Stimulated activated CD8-positive, alpha-beta memory T cell treated with anti-CD3 and anti-CD28 coated beads, Interleukin-4, amount 100 ng/mL, for 24 hours (primary cell): ENCODE data around the gene ITM2C.

Source experiments
- DNase-seq: peaks from one replicate; pipeline ENCODE4 v3.0.0-alpha.2; 2020; ENCODE audit warnings: low read depth

Gene ITM2C

DNA sequence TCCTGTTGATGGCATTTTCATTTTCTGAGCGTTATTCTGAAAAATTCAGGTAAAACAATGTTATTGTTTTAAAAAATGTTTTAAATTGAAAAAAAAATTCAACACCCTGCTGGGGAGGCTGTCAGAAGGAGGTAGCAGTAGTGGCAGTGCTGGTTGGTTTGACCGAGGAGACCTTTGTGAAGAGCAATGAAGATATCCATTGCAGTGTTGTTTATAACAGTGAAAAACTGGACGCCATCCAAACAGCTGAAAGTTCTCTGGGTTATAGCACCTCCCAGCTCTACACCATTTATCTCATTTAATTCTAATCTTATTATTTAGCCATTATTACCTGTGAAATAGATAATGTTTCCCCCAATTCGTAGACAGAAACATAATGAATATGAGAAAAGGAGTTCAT, 12.6 kb upstream of the ITM2C start:
- no peak for DNase-seq

DNA sequence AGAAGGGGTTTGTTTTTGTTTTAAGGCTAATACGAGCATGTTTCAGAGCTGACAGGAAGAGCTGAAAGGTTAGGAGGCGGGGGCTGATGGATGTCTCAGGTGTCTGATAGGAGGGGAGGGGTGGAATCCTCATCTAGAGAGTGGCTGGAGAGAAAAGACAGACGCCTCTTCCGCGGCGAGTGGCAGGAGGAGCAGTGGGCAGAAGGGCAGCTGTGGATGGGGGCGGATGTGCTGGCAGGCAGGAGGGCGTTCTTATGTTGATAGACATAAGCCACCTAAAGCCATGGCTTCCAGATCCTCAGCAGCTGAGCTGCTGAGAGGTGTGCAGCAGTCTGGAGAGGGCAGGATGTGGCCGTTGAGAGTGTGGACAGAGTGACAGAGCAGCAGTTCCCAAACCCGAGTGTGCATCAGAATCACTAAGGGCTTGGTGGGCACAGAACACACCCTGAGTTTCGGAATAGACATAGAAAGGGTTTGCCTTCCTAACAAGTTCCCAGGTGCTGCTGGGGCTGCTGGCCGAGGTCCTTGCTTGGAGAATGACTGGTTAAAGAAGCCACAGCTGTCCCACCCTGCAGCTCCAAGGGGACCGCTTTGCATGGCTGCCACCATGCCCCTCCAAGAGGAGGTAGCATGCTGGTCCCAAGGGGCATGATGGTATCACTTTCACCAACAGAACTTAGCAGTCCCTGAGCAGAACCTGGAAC, 3.0 kb upstream of the ITM2C start:
- no peak for DNase-seq

DNA sequence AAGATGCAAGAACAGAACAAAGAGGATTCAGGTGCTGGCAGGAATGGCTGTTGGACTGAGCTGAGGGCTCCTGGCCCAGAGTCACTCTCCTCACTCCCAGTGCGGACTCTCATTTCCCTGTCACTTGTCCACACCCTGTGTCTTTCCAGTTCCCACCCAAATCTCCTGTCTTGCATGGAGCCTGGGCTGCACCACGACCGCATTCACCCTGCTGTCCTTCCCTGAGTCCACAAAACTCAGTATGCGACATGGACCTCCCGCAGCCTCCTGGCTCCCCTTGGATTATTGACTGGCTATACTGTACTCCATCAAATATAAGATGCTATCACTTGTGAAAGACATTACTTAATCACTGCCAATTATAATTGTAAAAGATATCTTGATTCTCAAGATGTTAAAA, 2.5 kb upstream of the ITM2C start:
- DNase-seq: no peak

DNA sequence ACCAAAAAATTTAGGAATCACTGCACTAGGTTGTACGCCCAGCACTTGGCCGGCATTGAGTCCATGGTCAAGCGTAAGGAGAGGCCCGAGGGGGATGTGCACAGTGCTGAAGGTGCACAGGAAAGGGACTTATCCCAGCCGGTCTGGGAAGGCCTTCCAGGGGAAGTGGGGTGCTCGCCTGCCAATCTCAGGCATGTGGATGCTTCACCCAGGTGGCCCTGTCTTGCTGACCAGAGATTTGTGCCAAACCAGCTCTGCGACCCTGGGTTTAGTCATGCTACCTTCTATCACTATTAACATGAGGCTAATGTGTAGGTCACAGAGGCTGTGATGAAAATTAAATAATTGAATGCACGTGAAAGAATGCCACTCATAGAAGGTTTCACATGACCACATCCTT, 1.7 kb upstream of the ITM2C start:
- DNase-seq: no peak

DNA sequence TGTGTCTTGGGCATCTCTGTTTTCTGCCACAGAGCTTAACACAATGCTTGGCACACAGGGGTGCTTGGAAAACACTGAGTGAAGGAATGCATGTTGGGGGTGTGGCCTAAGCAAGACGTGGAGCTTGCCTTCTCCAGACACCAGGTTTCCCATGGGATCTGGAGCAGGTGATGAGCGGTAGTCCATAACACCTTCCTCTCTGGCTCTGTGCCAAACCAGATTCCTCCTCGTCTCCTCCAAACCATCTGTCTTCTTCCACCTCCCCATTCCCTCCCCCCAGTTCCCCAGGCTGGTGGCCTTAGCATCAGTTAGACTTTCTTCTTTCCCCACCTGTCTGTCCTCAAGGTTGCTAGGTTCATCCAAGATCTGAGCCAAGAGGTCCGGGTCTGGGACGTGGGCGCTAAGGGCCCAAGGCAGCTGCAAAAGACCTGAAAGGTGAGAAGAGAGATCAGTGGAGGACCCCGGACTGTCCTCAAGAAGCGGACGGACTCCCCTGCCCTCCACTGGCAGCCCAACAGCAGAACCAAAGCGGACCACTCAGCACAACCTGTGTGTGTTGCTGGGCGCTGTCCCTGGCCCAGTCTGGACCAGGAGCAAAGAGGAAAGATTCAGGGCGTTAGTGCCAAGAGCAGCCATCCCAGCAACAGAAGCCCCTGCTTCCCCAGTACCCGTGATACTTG, 1.2 kb upstream of the ITM2C start:
- no peak for DNase-seq

DNA sequence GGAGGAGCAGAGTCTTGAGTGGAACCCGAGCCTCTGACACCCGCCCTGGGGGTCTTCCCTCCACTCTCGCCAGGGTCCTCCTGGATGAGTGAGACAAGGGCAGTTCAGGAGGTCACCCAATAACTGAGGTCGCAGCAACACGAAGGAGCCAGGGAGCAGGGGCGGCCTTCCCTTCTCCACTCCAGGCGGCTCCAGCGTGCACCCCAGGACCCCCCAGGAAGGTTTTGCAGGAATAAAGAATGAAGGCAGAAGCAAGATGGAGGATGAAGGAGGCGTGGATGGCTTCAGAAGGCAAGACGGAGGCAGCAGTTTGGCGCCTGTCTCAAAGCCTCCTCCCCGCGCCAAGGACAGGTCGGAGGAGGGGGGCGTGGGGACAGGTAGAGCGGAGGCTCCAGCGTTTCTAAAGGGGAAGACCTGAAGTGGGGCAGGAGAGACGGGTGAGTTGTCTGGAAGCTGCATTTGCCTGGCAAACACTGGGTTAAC, 579 bp upstream of the ITM2C start:
- no peak for DNase-seq

DNA sequence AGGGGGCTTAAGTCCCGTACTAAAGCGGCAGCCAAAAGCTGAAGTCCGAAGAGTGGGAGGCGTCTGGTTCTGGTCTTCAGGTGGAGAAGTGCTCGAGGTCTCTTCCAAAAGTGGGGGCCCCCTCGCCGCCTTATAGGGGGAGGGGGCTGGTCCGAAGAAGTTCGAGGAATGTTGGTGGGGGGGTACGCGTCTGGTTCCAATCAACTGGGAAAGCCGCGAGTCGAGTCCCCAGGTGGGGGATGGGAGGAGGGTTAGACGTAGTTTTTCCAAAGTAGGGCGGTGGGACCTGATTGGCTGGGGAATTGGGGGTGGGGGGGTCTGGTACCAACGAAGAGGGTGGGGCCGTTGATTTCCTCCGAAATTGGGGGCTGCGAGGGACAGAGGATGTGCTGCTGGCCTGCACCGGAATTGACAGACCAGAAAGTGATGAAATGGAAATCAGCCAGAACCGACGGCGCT, 594 bp downstream of the ITM2C start:
- DNase-seq: no peak

DNA sequence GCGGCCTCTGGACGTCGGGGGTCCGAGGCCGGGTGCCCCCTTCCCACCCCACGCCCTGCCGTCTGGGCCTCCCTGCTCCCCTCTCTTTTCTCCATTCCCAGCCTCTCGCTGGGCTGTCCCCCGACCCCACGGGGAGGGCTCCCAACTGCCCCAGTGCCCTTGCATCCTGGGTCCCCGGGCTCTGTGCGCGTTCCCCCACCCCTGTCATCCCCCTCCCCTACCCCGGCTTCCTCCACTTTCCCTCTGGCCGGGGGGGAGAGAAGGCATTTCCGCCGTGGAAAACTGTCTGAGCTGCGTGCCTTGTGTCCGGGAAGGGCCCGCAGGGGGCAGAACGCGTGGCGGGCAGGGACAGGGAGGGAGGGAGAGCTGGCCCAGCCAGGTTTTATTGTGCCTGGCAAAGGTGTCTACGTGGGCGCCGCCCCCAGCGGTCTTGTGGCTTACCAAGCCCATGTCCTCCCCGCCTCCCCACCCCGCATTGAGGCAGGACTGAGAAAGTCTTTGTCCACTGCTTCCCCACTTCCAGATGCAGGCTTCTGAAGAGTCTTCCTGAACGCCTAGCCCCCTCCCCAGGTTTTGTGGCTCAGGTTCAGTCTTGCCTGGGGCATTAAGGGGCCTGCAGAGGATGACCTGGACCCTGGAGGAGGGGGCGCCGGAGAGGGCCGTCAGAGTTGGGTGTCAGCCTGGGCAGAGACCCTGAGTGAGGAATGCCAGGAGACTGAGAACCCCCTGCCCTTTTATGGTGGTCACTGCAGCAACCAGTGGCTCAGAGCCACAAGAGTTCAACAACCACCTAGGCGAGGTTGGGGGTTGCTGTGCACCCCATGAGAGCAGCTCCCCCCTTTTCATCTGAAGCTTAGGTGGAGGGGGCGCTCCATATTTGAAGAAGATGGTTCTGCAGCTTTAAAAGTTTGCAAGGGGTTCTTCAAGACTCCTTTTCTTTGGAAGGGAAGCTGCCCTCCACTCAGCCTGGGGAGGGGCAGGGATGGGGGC, 1.3 kb downstream of the ITM2C start:
- no peak for DNase-seq

DNA sequence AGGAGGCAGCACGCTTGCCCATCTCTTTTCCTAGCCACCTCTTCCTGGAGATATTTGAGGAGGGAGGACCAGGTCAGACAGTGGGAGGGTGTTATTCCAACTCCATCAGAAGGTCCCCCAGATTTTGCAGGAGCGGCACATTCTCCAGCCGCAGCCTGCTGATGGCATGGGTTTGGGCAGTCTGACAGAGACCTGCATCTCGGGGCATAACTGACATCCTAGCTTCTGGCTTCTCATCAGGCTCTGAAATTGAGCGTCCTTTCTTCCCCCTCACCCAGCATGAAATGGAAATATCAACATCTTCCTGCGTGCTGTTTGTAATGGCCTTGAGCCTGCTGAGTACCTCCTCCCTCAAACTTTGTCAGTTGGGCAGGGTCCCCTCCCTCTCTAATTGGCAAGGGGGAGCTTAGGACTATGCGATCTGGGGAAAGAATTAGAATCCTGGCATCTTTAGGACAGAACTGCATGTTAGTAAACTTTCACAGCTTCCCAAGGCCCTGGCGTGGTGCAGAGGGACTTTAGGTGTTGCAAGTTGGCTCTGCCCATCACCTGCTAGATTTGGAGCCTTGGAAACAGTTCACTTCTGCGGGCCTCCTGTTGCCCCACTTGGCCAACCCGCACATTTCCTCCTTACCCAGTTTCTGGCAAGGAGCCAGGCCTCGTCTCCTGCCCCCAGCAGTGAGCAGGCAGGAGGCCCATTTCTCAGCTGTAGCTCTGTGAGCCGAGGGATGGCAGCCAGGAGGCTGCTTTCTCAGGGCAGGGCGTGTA, 2.2 kb downstream of the ITM2C start:
- peak; percentile 42 for DNase-seq

DNA sequence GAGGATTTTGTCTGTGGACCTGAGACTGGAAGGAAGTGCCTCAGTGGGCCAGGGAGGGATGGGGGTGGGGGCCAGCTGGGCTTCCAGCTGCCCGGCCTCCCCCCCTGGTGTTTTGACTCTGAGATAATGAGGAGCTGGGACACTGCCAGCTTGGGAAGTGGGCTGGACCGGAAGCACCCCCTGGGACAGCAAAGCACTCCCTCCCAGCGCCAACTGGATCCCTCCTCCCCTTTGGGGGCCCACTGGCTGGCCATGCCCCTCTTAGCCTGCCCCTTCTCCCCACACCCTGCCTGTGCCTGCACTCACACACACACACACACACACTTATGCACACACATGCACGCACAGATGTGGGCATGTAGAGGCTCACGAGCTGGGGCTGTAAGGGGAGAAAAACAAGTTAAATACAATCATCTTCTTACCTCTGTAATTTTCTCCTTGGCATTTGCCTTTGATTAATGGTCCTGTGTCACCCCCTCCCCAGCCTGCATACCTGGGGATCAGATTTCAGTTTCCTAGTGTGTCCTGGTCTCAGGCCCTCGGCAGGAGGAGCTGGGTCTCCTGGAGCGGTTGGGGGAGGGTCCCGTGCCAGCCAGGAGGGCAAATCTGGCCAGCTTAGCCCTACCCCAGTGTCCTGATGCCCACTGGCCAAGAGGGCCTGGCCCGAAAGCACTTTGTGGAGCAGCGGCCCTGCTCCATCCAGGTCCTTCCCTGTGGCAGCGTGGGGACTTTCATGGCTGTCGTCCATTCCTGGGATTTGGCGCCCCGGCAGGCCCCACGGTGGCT, 3.6 kb downstream of the ITM2C start:
- DNase-seq: no peak

DNA sequence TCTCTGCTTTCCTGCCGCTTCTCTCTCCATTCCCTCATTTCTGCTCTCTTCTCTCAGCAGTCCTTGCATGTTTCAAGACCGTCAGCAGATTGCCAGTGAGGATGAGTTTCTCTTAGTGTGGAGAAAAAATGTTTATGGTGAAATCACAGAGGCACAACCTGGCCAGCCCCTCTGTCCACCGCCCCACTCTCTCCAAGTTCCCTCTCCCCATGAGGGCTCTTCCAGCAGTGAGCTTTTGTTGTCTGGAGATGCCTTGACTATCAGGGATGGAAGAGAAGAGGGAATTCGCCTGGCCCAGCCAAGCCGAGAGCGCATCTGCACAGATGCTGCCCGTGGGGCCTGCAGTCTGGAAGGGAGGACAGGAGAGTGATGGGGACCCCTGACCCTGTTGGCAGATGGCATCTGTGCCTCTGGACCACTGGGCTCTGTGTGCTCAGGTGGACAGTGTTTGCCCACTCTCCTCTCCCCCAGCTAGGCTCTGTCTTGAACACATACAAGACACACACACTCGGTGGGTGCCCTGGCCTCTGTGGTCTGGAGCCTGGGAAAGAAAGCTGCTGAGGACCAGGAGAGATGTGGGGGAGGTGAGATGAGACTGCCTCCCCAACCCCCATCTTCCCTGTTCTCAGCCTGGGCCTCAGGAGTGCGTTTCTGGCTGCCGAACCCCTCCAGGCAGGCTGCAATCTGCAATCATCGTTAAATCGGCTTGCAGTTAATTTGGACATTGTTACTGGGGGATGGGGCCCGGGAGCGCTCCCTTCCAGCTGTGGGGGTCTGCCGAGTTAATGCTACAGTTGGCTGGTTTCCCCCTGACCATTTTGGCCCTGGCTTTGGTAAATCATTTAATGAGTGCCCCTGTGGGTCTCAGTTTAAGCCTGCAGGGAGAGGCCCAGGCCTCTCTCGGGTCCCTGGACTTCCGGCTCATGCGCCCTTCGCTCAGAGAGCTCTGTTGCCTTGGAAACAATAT, 4.5 kb downstream of the ITM2C start:
- DNase-seq: no peak

DNA sequence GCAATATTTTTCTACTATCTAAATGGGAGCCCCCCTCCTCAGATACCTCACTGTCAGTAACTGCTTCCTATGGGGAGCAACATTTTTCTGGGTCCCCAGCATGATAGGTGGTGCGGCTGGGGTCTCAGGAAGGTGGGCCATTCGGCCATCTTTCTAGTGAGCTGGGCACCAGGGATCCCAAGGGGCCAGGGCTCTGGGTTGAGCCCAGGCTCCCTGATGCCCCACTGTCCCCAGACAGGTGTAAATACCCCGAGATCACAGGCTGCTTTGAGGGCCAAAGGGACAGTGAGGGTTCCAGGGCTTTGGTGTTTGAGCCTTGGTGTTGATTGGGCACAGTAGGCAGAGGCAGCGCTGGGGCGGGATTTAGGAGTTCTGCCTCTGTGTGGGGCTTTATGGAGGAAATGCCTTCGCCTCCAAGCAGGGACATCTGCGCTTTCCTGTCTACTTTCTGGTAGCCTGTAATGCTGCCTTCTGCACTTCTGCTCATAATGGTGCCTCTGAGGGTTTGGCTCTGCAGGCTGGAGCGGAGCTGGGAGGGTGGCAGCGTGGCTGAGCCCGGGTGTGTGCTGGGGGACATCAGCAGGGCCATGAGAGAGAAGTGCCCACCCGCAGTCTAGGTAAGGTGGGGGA, 5.3 kb downstream of the ITM2C start:
- DNase-seq: no peak

DNA sequence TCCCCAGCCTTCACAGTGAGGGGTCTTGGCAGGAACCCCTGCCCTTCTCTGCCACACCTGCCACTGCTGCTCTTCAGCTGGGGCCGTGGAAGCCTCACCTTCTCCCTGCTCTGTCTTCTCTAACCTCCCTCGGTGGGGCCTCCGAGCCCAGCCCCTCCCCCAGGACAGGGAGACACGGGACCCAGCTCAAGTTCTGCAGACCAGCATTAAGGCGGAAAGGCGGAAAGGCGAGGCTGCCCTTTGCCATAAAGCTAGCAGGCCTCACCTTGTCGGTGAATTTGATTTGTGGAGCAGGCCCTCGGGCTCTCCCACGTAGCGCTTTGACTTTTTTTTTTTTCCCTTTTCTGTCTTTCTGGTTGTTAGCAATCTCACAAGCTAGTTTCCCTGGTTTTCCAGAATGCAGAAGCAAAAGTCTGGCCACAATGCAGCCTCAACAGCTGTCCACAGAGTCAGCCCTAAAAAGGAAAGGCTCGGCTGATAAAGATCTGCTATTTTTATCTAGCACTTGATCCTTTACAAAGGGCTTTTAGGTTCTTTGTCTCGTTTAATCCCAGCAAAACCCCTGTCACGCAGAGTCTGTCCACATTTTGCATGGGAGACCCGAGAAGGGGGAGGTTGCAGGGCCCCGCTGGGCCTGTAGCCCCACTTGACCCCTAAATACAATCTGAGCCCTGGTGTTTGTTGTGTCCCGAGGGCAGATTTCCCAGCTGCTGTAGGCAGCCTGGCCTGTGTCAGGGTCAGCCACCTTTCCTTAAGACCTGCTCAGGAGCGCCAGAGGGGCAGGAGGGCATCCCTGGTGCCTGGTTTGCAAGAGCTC, 6.0 kb downstream of the ITM2C start:
- no peak for DNase-seq

DNA sequence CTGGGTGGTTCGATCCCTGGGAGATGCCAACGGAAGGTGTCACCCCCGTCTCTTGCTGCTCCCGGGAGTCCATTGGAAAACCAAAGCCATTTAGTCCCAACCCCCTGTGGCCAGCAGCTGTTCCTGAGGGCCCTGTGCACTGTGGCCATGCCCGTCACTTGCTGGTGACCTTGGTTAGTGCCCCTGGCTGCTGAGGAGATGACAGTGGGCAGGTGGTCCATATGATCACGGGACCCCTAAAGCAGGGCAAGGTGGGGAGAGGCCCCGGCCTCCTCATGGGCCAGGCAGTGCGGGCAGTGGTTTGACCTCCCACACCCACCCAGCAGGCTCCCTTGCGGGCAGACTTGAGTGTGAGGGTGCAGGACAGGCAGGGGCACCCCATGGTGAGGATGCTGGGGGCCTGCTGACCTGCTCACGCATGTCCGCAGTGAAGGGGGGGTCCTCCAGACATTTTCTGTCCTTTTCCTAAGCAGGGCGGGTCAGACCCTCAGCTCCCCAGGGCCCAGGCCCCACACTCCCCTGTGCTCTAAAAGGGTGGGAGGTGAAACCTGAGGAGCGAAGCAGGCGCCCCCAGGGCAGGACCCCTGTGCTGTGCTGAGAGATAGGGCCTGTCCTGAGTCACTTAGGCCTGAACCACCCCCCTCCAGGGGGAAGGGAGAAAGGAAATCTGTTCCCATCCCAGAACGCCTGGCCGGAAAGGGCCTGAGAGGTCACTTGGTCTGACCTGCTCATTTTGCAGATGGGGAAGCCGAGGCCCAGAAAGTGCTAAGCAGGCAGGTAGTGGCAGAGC, 6.8 kb downstream of the ITM2C start:
- no peak for DNase-seq

DNA sequence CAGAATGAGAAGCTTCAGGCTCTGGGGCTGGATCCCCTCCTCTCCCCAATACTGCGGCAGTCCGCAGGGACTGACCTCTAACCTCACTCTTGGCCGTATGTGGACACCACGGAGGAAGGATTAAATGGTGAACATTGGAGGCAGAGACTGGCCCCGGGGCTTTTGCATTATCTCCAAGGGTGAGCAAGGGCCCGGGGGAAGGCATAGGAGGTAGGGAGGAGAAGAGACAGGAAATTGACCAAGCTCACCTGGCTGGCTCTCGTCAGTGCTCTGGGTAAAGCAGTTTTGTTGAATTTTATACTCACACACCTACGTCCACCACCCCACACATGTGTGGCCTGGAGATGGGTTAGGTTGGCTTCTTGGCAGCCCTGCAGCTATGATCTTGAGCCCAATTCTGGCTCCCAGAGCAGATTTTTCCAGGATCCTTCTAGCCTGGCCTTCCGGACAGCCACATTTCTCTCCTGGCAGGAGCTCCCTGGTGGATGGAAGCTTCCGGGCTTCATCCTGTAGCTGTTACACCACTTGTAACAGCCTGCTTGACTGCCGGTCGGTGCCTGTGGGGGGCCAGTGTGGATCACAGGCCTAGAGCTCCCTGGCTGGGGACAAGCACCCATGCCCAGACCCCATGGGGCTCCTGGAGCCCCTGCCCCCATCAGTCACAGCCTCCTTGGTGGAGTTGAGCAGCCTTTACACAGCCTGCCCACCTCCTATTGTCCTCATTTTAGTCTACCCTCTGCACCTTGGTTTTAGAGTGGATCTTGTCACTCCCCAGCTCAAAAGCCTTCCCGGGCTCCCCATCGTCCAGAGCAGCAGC, 7.6 kb downstream of the ITM2C start:
- no peak for DNase-seq

DNA sequence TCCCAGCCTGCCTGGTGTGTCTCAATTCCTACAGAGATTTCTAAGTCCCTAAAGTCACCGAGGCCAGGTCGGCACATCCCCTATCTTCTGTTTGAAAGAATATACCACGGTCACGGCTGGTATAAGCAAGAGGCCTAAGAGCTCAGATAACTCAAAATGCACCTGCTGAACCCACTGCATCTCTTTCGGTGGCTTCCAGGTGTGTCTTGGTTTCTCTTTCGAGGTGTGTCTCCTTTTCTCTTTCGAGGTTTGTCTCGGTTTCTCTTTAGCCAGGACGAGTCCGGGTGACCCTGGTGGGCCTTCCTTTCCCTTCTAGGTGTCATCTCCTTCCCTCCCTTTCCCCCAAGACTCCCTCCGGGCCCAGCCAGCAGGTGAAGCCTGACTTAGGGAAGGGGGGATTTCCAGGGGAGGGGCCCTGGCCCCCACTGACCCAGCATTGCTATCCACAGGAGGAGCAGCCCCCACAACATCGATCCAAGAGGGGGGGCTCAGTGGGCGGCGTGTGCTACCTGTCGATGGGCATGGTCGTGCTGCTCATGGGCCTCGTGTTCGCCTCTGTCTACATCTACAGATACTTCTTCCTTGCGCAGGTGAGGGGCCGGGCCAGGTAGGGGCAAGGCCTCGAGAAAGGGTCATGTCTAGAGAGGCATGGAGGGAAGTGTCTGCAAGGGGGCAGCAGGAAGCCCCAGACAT, 8.4 kb downstream of the ITM2C start:
- no peak for DNase-seq
